Right atrium auricular region (tissue), 2 donors: ENCODE data around the gene TMEM139. TPM values are rescaled to one million over a fixed set of nuclear protein-coding genes. Genes with fewer than 3 reads are reported as not detected.

Experiments
- DNase-seq: peaks from one replicate; pipeline ENCODE4 v3.0.0-alpha.2; 2019; ENCODE audit warnings: low spot score
- H3K27ac ChIP-seq, 2 donors: fragments of 200-600 bp; sonication (generic); 1 replicate in 1 of 2; 2 replicates in 1 of 2; pipeline ENCODE4 v1.5.1; 2016 to 2019
- H3K27me3 ChIP-seq, 2 donors: fragments of 200-600 bp; sonication (generic); one replicate each; pipeline versions ENCODE4 v1.5.1 to v1.6.0; 2017 to 2019
- H3K36me3 ChIP-seq: fragments of 200-600 bp; sonication (generic); one replicate; pipeline ENCODE4 v1.5.1; 2016
- H3K4me1 ChIP-seq, 2 donors: fragments of 200-600 bp; sonication (generic); one replicate each; pipeline versions ENCODE4 v1.5.1 to v1.6.0; 2017 to 2019
- H3K4me3 ChIP-seq, 2 donors: fragments of 200-600 bp; sonication (generic); 1 replicate in 1 of 2; 2 replicates in 1 of 2; pipeline ENCODE4 v1.5.1; 2017 to 2019; ENCODE audit warnings: mild to moderate bottlenecking in 1 of 2, moderate library complexity in 1 of 2
- H3K9me3 ChIP-seq, 2 donors: fragments of 200-600 bp; sonication (generic); one replicate each; pipeline ENCODE4 v1.5.1; 2019
- CTCF ChIP-seq, 2 donors: fragments of 200-600 bp; sonication (generic); IDR thresholded peaks; one replicate each; pipeline ENCODE4 v1.5.1; 2019; ENCODE audit warnings: antibody characterized with exemption in 2 of 2
- total RNA-seq, 2 donors: library from RNA; depleted of rRNA; stranded (reverse); fragments of >200 nt; gene quantifications; one replicate each; pipeline ENCODE4 v1.1.0, GENCODE V29; 2016

The TMEM139 gene
- total RNA-seq, 2 donors from 2014 or later, result 7.8 to 12.3 TPM

- H3K9me3 ChIP-seq, result peaks cover 0 to 12% of the 10 kb centered on the region in 2 donors
- no peaks in the 10 kb centered on the region for H3K27me3 ChIP-seq
- no peak overlapping the region for H3K27ac ChIP-seq
- no peak for TF ChIP-seq CTCF (IDR thresholded peaks at IDR 0.05)
- H3K36me3 ChIP-seq, result no peaks in the 10 kb centered on the region
- DNase-seq, result no peak
- no peaks in the 10 kb centered on the region for H3K4me1 ChIP-seq
- H3K4me3 ChIP-seq, result no peak overlapping the region
These were observed 44.9 kb upstream of the TMEM139 start for GRCh38 chr7:143239813-143240212.

- peak; percentile 71 for DNase-seq
- Histone ChIP-seq H3K27ac (no peak overlapping the region), H3K4me3 (no peak overlapping the region)
These were observed 44.2 kb upstream of the TMEM139 start for GRCh38 chr7:143240291-143241168.

GRCh38 chr7:143242306-143242705, 42.5 kb upstream of the TMEM139 start:
- DNase-seq, result no peak
- H3K27ac ChIP-seq, result no peak overlapping the region
- no peaks in the 10 kb centered on the region for H3K9me3 ChIP-seq

More at GRCh38 chr7:143240291-143241168, 44.2 kb upstream of the TMEM139 start:
- Histone ChIP-seq H3K27me3 (no peaks in the 10 kb centered on the region), H3K4me1 (no peaks in the 10 kb centered on the region), H3K36me3 (no peaks in the 10 kb centered on the region), H3K9me3 (peaks cover 0 to 12% of the 10 kb centered on the region in 2 donors)
- peak; percentile 87 to 97 for TF ChIP-seq CTCF (IDR thresholded peaks at IDR 0.05)

GRCh38 chr7:143243111-143243510, 41.6 kb upstream of the TMEM139 start:
- H3K9me3 ChIP-seq, result no peaks in the 10 kb centered on the region
- H3K27ac ChIP-seq, result no peak overlapping the region
- DNase-seq, result no peak
- no peak overlapping the region for H3K4me3 ChIP-seq
- no peaks in the 10 kb centered on the region for H3K27me3 ChIP-seq
- TF ChIP-seq CTCF (IDR thresholded peaks at IDR 0.05), result no peak
- H3K36me3 ChIP-seq, result no peaks in the 10 kb centered on the region
- no peaks in the 10 kb centered on the region for H3K4me1 ChIP-seq

More at GRCh38 chr7:143242306-143242705, 42.5 kb upstream of the TMEM139 start:
- Histone ChIP-seq H3K4me1 (no peaks in the 10 kb centered on the region), H3K27me3 (no peaks in the 10 kb centered on the region), H3K4me3 (no peak overlapping the region), H3K36me3 (no peaks in the 10 kb centered on the region)
- no peak for TF ChIP-seq CTCF (IDR thresholded peaks at IDR 0.05)

- no peaks in the 10 kb centered on the region for H3K36me3 ChIP-seq
- no peak for DNase-seq
- H3K4me1 ChIP-seq, result no peaks in the 10 kb centered on the region
These were observed 41.1 kb upstream of the TMEM139 start for GRCh38 chr7:143243614-143244013.

More at GRCh38 chr7:143243614-143244013, 41.1 kb upstream of the TMEM139 start:
- no peak overlapping the region for H3K27ac ChIP-seq
- no peaks in the 10 kb centered on the region for H3K27me3 ChIP-seq
- no peaks in the 10 kb centered on the region for H3K9me3 ChIP-seq
- H3K4me3 ChIP-seq, result no peak overlapping the region
- no peak for TF ChIP-seq CTCF (IDR thresholded peaks at IDR 0.05)
